Measurements from ENCODE around the gene ELOVL2.
"Not testable (repeated sequence)": the region's sequence is repeated elsewhere in the genome, so short reads cannot be mapped to it uniquely, and the experiment has no call there.

The ELOVL2 gene

GRCh38 chr6:11043961-11044711, at the start of gene ELOVL2:
ELOVL2 (minus strand) TSS chr6:11044305; CDS start chr6:11044230, 75 bp downstream.
- no peak for FAIRE-seq

GRCh38 chr6:11093376-11093625, 49.2 kb upstream of the ELOVL2 start:
- FAIRE-seq, result no peak

- FAIRE-seq, result no peak
Observed at GRCh38 chr6:11092668-11093375, 48.7 kb upstream of the ELOVL2 start.

- FAIRE-seq, result not testable (repeated sequence)
Observed at GRCh38 chr6:11091141-11091540, 47.0 kb upstream of the ELOVL2 start.

GRCh38 chr6:11089695-11090094, 45.6 kb upstream of the ELOVL2 start:
- FAIRE-seq, result no peak

GRCh38 chr6:11087141-11087812, 43.2 kb upstream of the ELOVL2 start:
- not testable (repeated sequence) for FAIRE-seq

GRCh38 chr6:11085758-11086435, 41.8 kb upstream of the ELOVL2 start:
- FAIRE-seq, result no peak

GRCh38 chr6:11083956-11084355, 39.9 kb upstream of the ELOVL2 start:
- no peak for FAIRE-seq

- FAIRE-seq, result no peak
Observed at GRCh38 chr6:11083491-11083890, 39.4 kb upstream of the ELOVL2 start.

GRCh38 chr6:11080296-11080695, 36.2 kb upstream of the ELOVL2 start:
- no peak for FAIRE-seq

- no peak for FAIRE-seq
Observed at GRCh38 chr6:11078266-11078665, 34.2 kb upstream of the ELOVL2 start.

- no peak for FAIRE-seq
Observed at GRCh38 chr6:11076540-11076939, 32.4 kb upstream of the ELOVL2 start.

- FAIRE-seq, result no peak
Observed at GRCh38 chr6:11072101-11072500, 28.0 kb upstream of the ELOVL2 start.

GRCh38 chr6:11069760-11070159, 25.7 kb upstream of the ELOVL2 start:
- FAIRE-seq, result no peak

GRCh38 chr6:11067348-11067747, 23.2 kb upstream of the ELOVL2 start:
- FAIRE-seq, result no peak

GRCh38 chr6:11066505-11067347, 22.6 kb upstream of the ELOVL2 start:
- no peak for FAIRE-seq

- FAIRE-seq, result no peak
Observed at GRCh38 chr6:11065436-11066202, 21.5 kb upstream of the ELOVL2 start.

- no peak for FAIRE-seq
Observed at GRCh38 chr6:11064836-11065235, 20.7 kb upstream of the ELOVL2 start.

GRCh38 chr6:11062715-11063114, 18.6 kb upstream of the ELOVL2 start:
- FAIRE-seq, result no peak

- FAIRE-seq, result no peak
Observed at GRCh38 chr6:11062083-11062482, 18.0 kb upstream of the ELOVL2 start.

GRCh38 chr6:11058406-11058805, 14.3 kb upstream of the ELOVL2 start:
- no peak for FAIRE-seq

- FAIRE-seq, result no peak
Observed at GRCh38 chr6:11056871-11057270, 12.8 kb upstream of the ELOVL2 start.
